ENCODE data around the gene KRTAP10-11. TPM values are rescaled to one million over a fixed set of nuclear protein-coding genes. Genes with fewer than 3 reads are reported as not detected.
A peak's percentile ranks its signal among the peaks of the same experiment; 100 is the strongest.

KRTAP10-11 gene
- total and polyA plus RNA-seq, 8 donors, result not detected

- intact Hi-C loops (cut with DNase I; ENCODE audit: low total_unique reads), result no loop called here
- peak in 1 of 2 donors; percentile 10 for DNase-seq
- Histone ChIP-seq H3K27ac (no peak overlapping the region), H3K36me3 (no peaks in the 10 kb centered on the region), H3K4me1 (no peaks in the 10 kb centered on the region), H3K27me3 (peaks cover 0 to 33% (median 21%) of the 10 kb centered on the region in 3 donors), H3K4me3 (no peak overlapping the region), H3K9me3 (peaks cover 0 to 26% (median 17%) of the 10 kb centered on the region in 4 donors)
- no peak for TF ChIP-seq CTCF (IDR thresholded peaks at IDR 0.05)
- TF ChIP-seq POLR2A (IDR thresholded peaks at IDR 0.05), result no peak
- TF ChIP-seq POLR2AphosphoS5 (IDR thresholded peaks at IDR 0.05), result no peak
- no peak for TF ChIP-seq EP300 (IDR thresholded peaks at IDR 0.05)
- WGBS, 5 donors, result 40 to 57% (median 52%) methylated on average over 8 of the region's 8 CpGs
Measured at GRCh38 chr21:44647222-44647552, 973 bp downstream of the KRTAP10-11 start.

DNA sequence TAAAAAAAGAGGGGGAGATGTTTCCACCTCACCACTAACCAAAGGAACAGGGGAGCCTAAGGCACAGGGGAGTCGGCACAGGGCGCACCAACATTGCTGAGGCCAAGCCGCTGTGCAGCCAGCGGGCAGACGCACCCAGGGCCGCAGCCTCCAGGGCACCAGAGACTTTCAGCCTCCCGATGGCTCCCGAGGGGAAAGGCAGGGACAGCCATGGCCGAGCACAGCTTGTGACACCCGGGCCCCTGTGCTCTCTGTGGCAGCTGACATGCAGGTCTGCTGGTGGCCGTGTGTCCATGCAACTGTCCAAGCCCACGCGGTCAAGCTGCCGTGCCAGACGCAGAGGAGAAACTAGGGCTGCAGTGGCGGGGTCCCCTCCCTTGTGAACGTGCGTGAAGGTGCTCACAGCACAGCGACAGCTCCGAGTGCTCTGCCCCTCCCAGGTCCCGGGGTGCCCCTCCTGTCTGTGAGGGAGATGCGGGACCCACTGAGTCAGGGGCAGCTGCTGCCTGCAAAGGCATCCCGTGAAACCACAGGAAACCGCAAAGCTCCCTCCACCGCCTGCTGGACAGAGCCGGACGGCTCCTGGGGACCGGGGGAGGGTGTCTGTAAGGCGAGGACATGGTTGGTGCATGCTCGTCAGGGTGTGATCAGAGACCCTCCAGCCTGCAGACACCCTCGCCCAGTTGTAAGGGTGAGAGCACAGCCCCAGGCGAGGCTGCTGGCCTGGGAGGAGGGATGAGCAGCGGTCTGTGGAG is 2.5 kb downstream of the KRTAP10-11 start:
- peaks cover 0 to 33% (median 21%) of the 10 kb centered on the region in 3 donors for H3K27me3 ChIP-seq
- intact Hi-C loops (cut with DNase I; ENCODE audit: low total_unique reads), result no loop called here
- H3K36me3 ChIP-seq, result no peaks in the 10 kb centered on the region
- peak in 1 of 2 donors; percentile 10 for DNase-seq
- peaks cover 0 to 20% (median 14%) of the 10 kb centered on the region in 4 donors for H3K9me3 ChIP-seq
- WGBS, 5 donors, result 75 to 89% (median 78%) methylated on average over 9 to 33 of the region's 33 CpGs
- H3K27ac ChIP-seq, result no peak overlapping the region
- no peak for TF ChIP-seq CTCF (IDR thresholded peaks at IDR 0.05)
- no peak for TF ChIP-seq POLR2AphosphoS5 (IDR thresholded peaks at IDR 0.05)
- TF ChIP-seq POLR2A (IDR thresholded peaks at IDR 0.05), result no peak
- no peak for TF ChIP-seq EP300 (IDR thresholded peaks at IDR 0.05)
- no peak overlapping the region for H3K4me3 ChIP-seq
- no peaks in the 10 kb centered on the region for H3K4me1 ChIP-seq

DNA sequence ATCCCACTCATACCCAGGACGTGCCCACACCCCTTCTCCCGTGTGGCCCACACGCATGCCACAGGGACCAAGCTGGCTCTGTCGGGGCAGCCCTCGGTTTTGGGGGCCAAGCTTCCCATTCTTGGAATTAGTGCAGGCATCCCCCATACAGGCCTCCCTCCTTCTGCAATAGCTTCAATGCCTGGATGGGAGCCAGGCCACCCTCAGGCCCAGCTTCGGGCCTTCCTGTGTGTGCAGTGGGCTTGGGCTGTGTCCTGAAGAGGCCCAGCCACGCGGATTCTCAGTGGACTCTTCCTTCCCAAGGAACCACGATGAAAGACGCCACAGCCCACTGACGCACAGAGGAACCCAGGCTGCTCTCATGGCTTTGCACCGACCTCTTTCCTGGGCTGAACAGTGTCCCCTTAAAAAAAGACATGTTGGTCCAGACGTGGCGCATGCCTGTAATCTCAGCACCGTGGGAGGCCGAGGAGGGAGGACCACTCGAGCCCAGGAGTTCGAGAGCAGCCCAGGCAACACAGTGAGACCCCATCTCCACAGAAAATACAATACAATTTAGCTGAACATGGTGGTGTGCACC is 3.4 kb downstream of the KRTAP10-11 start:
- no peaks in the 10 kb centered on the region for H3K36me3 ChIP-seq
- no peak for TF ChIP-seq POLR2AphosphoS5 (IDR thresholded peaks at IDR 0.05)
- TF ChIP-seq EP300 (IDR thresholded peaks at IDR 0.05), result no peak
- TF ChIP-seq POLR2A (IDR thresholded peaks at IDR 0.05), result no peak
- no peak overlapping the region for H3K4me3 ChIP-seq
- peaks cover 0 to 11% (median 8%) of the 10 kb centered on the region in 4 donors for H3K9me3 ChIP-seq
- WGBS, 5 donors, result 76 to 92% (median 86%) methylated on average over 7 to 18 of the region's 18 CpGs
- no peak for DNase-seq
- no peaks in the 10 kb centered on the region for H3K4me1 ChIP-seq
- intact Hi-C loops (cut with DNase I; ENCODE audit: low total_unique reads), result no loop called here
- peaks cover 0 to 41% (median 24%) of the 10 kb centered on the region in 3 donors for H3K27me3 ChIP-seq
- H3K27ac ChIP-seq, result no peak overlapping the region

DNA sequence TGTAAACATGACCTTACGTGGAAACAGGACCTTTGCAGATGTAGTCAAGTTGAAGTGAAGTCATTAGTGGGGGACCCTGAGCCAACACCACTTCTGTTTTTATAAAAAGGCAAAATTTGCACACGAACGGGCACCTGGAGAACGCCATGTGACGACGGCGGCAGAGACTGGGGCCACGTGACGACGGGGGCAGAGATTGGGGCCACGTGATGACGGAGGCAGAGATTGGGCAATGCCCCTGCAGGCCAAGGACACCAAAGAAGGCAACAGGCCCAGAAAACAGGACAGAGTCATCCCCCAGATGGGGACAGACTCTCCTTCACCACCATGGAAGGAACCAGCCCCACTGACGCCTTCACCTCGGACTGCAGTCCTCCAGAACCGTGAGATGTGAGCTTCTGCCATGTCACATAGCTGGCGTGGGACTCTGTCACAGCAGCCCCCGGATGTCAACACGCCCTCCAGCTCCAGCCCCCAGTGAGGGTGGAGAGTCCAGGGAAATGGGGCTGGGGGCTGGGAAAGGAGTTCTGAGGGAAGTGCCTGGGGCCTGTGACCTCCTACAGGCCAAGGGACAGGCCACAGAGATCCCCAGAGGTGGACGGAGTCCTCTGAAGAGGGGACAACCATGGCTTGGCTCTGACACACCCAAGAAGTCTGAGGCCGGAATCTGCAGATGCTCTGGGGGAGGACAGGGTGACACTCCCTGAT is 4.2 kb downstream of the KRTAP10-11 start:
- Histone ChIP-seq H3K4me1 (no peaks in the 10 kb centered on the region), H3K27ac (no peak overlapping the region), H3K27me3 (peaks cover 0 to 44% (median 24%) of the 10 kb centered on the region in 3 donors), H3K36me3 (no peaks in the 10 kb centered on the region), H3K9me3 (peaks cover 0 to 4% (median 1%) of the 10 kb centered on the region in 4 donors), H3K4me3 (no peak overlapping the region)
- TF ChIP-seq POLR2AphosphoS5 (IDR thresholded peaks at IDR 0.05), result no peak
- no peak for TF ChIP-seq EP300 (IDR thresholded peaks at IDR 0.05)
- TF ChIP-seq POLR2A (IDR thresholded peaks at IDR 0.05), result no peak
- no peak for TF ChIP-seq CTCF (IDR thresholded peaks at IDR 0.05)
- WGBS, 5 donors, result 82 to 92% (median 89%) methylated on average over 20 of the region's 20 CpGs
- no peak for DNase-seq
- intact Hi-C loops (cut with DNase I; ENCODE audit: low total_unique reads), result no loop called here
